K562 (cell line): ENCODE measurements around the gene HAP1. TPM values are rescaled to one million over a fixed set of nuclear protein-coding genes. Genes with fewer than 3 reads are reported as not detected.

Source experiments
- ATAC-seq: fragments of 200-7000 bp; cut with Tn5 transposase; 3 replicates; pipeline ENCODE4 v1.9.1; 2020; ENCODE audit warnings: moderate library complexity
- BruUV-seq: library from RNA; stranded (reverse); fragments of 400-500 nt; replicated peaks from 2 replicates; lab custom pipeline; 2021; lab: Mats Ljungman, UMichigan
- CTCF ChIA-PET: fragments of 300-600 bp; formaldehyde crosslinking; extraction: SDS; loops from one replicate; lab custom pipeline; 2021; ENCODE audit warnings: low intra/inter-chr PET ratio; lab: Yijun Ruan, JAX
- POLR2A ChIA-PET: fragments of 300-600, 350-650 bp; sonication (Branson Sonifier 250); formaldehyde crosslinking; extraction: SDS; loops from one replicate; lab custom pipeline; 2021; ENCODE audit warnings: antibody characterized with exemption, inconsistent platforms; lab: Yijun Ruan, JAX
- DNase-seq, 4 experiments: peaks; one replicate each; pipeline versions ENCODE4 v3.0.0 to v3.0.0-alpha.2; 2011 to 2018; ENCODE audit warnings: low spot score in 3 of 4, mixed read lengths in 3 of 4; ENCODE audit errors: extremely low read depth in 1 of 4
- FAIRE-seq: peaks from 2 replicates; lab custom pipeline; 2011; peaks lifted over from hg19 to GRCh38; lab: Jason Lieb, UNC
- H2AFZ ChIP-seq: 2 replicates; pipeline ENCODE4 v1.6.0; 2011; ENCODE audit warnings: low read depth, low read length, control low read depth, inconsistent platforms
- H3K27ac ChIP-seq: fragments of 200-600 bp; 3 replicates; pipeline ENCODE4 v1.8.0; 2011; ENCODE audit warnings: low read depth, mild to moderate bottlenecking, control low read depth, inconsistent platforms, low read length, moderate library complexity, mixed read lengths; ENCODE audit errors: extremely low read depth
- H3K27me3 ChIP-seq, 2 experiments: fragments of 300-600 bp in 1 of 2; 2 replicates in 1 of 2; 3 replicates in 1 of 2; pipeline versions ENCODE4 v1.6.0 to v1.8.0; 2011; ENCODE audit warnings: inconsistent platforms in 2 of 2, low read length in 2 of 2, mild to moderate bottlenecking in 1 of 2, mixed read lengths in 1 of 2, moderate library complexity in 1 of 2; ENCODE audit not compliant: control insufficient read depth in 2 of 2, insufficient read depth in 2 of 2
- H3K36me3 ChIP-seq: fragments of 300-600 bp; 3 replicates; pipeline ENCODE4 v1.8.0; 2011; ENCODE audit warnings: mild to moderate bottlenecking, low read length, inconsistent platforms; ENCODE audit not compliant: control insufficient read depth, insufficient read depth
- H3K4me1 ChIP-seq, 2 experiments: fragments of 200-600 bp in 1 of 2; replicated peaks in 1 of 2; 2 replicates in 1 of 2; 3 replicates in 1 of 2; pipeline versions ENCODE4 v1.5.1 to v1.8.0; 2011; ENCODE audit warnings: inconsistent platforms in 2 of 2, low read length in 2 of 2, mild to moderate bottlenecking in 1 of 2, mixed read lengths in 1 of 2, moderate library complexity in 1 of 2; ENCODE audit not compliant: control insufficient read depth in 2 of 2, insufficient read depth in 2 of 2
- H3K4me2 ChIP-seq: 2 replicates; pipeline ENCODE4 v1.6.1; 2011; ENCODE audit warnings: low read length, control low read depth, inconsistent platforms, mixed read lengths; ENCODE audit not compliant: insufficient read depth
- H3K4me3 ChIP-seq: fragments of 200-600 bp; sonication (generic), shearing (Covaris generic); 2 replicates; pipeline ENCODE4 v1.5.1; 2016; ENCODE audit warnings: control low read depth, inconsistent platforms
- H3K79me2 ChIP-seq: fragments of 200-600 bp; 3 replicates; pipeline ENCODE4 v1.8.0; 2011; ENCODE audit warnings: low read length, inconsistent platforms; ENCODE audit not compliant: control insufficient read depth, insufficient read depth
- H3K9ac ChIP-seq, 2 experiments: 2 replicates each; pipeline versions ENCODE4 v1.6.0 to v1.6.1; 2011; ENCODE audit warnings: low read depth in 2 of 2, low read length in 2 of 2, control low read depth in 1 of 2, inconsistent platforms in 1 of 2, mild to moderate bottlenecking in 1 of 2, mixed read lengths in 1 of 2; ENCODE audit not compliant: insufficient read depth in 1 of 2
- H3K9me1 ChIP-seq: one replicate; pipeline ENCODE4 v1.6.0; 2011; ENCODE audit warnings: inconsistent platforms, mild to moderate bottlenecking, low read length, moderate library complexity; ENCODE audit not compliant: control insufficient read depth, insufficient read depth
- H3K9me3 ChIP-seq: replicated peaks from 2 replicates; pipeline ENCODE4 v1.5.1; 2011; ENCODE audit warnings: low read depth, low read length, inconsistent platforms; ENCODE audit not compliant: control insufficient read depth, insufficient read depth
- H4K20me1 ChIP-seq: replicated peaks from 2 replicates; pipeline ENCODE4 v1.6.1; 2011; ENCODE audit warnings: low read length, inconsistent platforms, mixed read lengths; ENCODE audit not compliant: control insufficient read depth, insufficient read depth
- BDP1 ChIP-seq: IDR thresholded peaks from 3 replicates; pipeline ENCODE4 v1.6.1; 2011; ENCODE audit not compliant: insufficient read length, insufficient read depth
- E2F3 ChIP-seq: fragments of 250-450 bp; sonication (Bioruptor Pico); IDR thresholded peaks from 2 replicates; pipeline ENCODE4 v1.4.0; 2020; ENCODE audit warnings: mild to moderate bottlenecking
- KDM1A ChIP-seq, 2 experiments: fragments of 450-650 bp; IDR thresholded peaks; 2 replicates each; pipeline ENCODE4 v1.6.1; 2016; ENCODE audit warnings: mild to moderate bottlenecking in 2 of 2
- KDM5B ChIP-seq: fragments of 200-600 bp; sonication (generic); IDR thresholded peaks from 2 replicates; pipeline ENCODE4 v1.6.1; 2012; ENCODE audit warnings: low read depth, mild to moderate bottlenecking, moderate library complexity, low read length, control low read depth, inconsistent platforms; ENCODE audit not compliant: insufficient replicate concordance
- NR2C2 ChIP-seq, 2 experiments: fragments of 200-800 bp in 1 of 2; sonication (Bioruptor generic) in 1 of 2; sonication (generic) in 1 of 2; formaldehyde crosslinking in 1 of 2; IDR thresholded peaks; 2 replicates each; pipeline versions ENCODE4 v1.6.1 to v1.8.0; 2016 to 2022; ENCODE audit warnings: mild to moderate bottlenecking in 1 of 2, missing compliant biosample characterization in 1 of 2, missing genetic modification characterization in 1 of 2, missing genetic modification reagents in 1 of 2
- NRF1 ChIP-seq, 2 experiments: fragments of 450-650 bp; IDR thresholded peaks in 1 of 2; conservative IDR thresholded peaks in 1 of 2; 2 replicates each; pipeline ENCODE4 v1.6.1; 2014; ENCODE audit warnings: mild to moderate bottlenecking in 2 of 2
- POLR2G ChIP-seq: fragments of 200-400 bp; formaldehyde crosslinking; IDR thresholded peaks from 2 replicates; pipeline ENCODE4 v1.6.1; 2017; ENCODE audit warnings: low read depth, mild to moderate bottlenecking, antibody characterized with exemption, low read length, moderate library complexity
- ZFX ChIP-seq: sonication (generic); formaldehyde crosslinking; IDR thresholded peaks from 2 replicates; pipeline ENCODE4 v1.8.0; 2022; ENCODE audit warnings: mild to moderate bottlenecking, missing genetic modification reagents, moderate library complexity
- ZNF121 ChIP-seq: sonication (generic); formaldehyde crosslinking; conservative IDR thresholded peaks from 2 replicates; pipeline ENCODE4 v1.8.0; 2022; ENCODE audit warnings: missing genetic modification reagents
- ZNF263 ChIP-seq: sonication (generic); formaldehyde crosslinking; IDR thresholded peaks from 2 replicates; pipeline ENCODE4 v1.8.0; 2022; ENCODE audit warnings: mild to moderate bottlenecking, missing genetic modification reagents, borderline replicate concordance
- ZNF282 ChIP-seq: sonication (generic); formaldehyde crosslinking; IDR thresholded peaks from 2 replicates; pipeline ENCODE4 v1.8.1; 2023; ENCODE audit warnings: missing genetic modification reagents
- WGBS: fragments of 100-300 bp; shearing (Covaris generic); methylation state at CpG from one replicate; pipeline ENCODE4 v1.1.6; 2016; ENCODE audit warnings: low coverage, mixed read lengths; ENCODE audit not compliant: insufficient coverage; ENCODE audit errors: missing lambda C conversion rate; 5-methylcytosine and 5-hydroxymethylcytosine counted together
- in situ Hi-C: fragments of 300-500 bp; cut with MboI; formaldehyde crosslinking; loops from 4 replicates; pipeline ENCODE4 v1.15.0; 2018; ENCODE audit warnings: inconsistent platforms, mixed read lengths
- intact Hi-C: fragments of 100-400 bp; cut with micrococcal nuclease; formaldehyde crosslinking; loops from 2 replicates; pipeline ENCODE4 v1.14.2; 2022
- polyA plus RNA-seq, 8 experiments: library from polyadenylated mRNA; depleted of rRNA in 4 of 8; stranded (reverse) in 5 of 8; unstranded in 3 of 8; fragments of >200 nt; fragmentation: Nextera tagmentation in 2 of 8; fragmentation: Illumina TruSeq in 1 of 8; extraction: Ambion mirVana in 2 of 8; extraction: Trizol in 1 of 8; gene quantifications; 2 replicates each; pipeline versions ENCODE4 v1.2.1 to v1.2.3, GENCODE V29; 2011 to 2014; ENCODE audit warnings: inconsistent platforms in 1 of 8, missing spikeins in 1 of 8
- total RNA-seq, 7 experiments: library from RNA; depleted of rRNA in 6 of 7; stranded (reverse); fragments of >200 nt in 6 of 7; fragmentation: Illumina TruSeq in 2 of 7; extraction: Trizol in 2 of 7; gene quantifications; 2 replicates each; pipeline versions ENCODE4 v1.2.1 to v1.2.3, GENCODE V29; 2011 to 2021; ENCODE audit warnings: low replicate concordance in 1 of 7

HAP1 gene
- total and polyA plus RNA-seq, 9 of the 15 experiments (the other 6 are each of a cell fraction or from before 2014, with no cell fraction given) = under 0.01 to 0.09 (median 0.04) TPM; not detected in 6

DNA sequence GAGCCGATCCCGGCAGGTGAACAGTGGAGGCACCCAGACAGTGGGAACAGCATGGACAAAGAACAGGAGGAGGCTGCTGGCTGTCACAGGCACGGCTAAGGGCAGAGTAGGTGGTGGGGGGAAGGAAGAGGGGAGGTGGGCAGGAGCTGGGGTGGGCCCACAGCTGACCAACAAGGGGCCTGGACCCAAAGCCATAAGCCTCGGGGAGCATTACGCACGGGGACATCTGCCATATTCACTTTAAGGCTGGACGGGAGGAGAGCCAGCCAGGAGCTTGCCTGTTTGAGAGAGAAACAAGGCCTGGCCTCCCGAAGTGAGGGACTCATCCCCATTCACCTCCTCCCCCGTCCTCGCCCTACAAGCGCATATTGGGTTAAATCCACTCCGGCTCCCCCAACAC lies 19.6 kb upstream of the HAP1 start:
- Histone ChIP-seq H3K4me3 (no peak overlapping the region), H3K79me2 (no peaks in the 10 kb centered on the region), H3K36me3 (peaks cover 52% of the 10 kb centered on the region; the same call in 2 of the 3 replicates), H2AFZ (no peak overlapping the region), H4K20me1 (no peaks in the 10 kb centered on the region), H3K4me2 (no peak overlapping the region)
- BruUV-seq = no TSS peak
- intact Hi-C loops = no loop called here
- CTCF ChIA-PET = no interaction called here
- peak; percentile 74; the same call in 1 of the 2 replicates for TF ChIP-seq ZNF263 (CRISPR knock-in tag)
- TF ChIP-seq BDP1 = no peak
- TF ChIP-seq POLR2G = peak; percentile 7; the same call in 1 of the 2 replicates
- TF ChIP-seq ZFX (CRISPR knock-in tag) = 0 out of 2 replicates have a peak, but pooled peaks have one; percentile 22
- TF ChIP-seq, all 486 proteins: peak for 3
- Histone ChIP-seq H3K9me1 (peaks cover 6% of the 10 kb centered on the region), H3K4me1 (peaks cover 0 to 8% of the 10 kb centered on the region in 2 experiments; a peak in 3 of 5 replicates), H3K27ac (no peak overlapping the region), H3K27me3 (no peaks in the 10 kb centered on the region), H3K9ac (peak overlapping the region in 1 of 2 experiments; percentile 81; a peak in 2 of 4 replicates), H3K9me3 (no peaks in the 10 kb centered on the region)
- DNase-seq (no peak), FAIRE-seq (no peak), ATAC-seq (peak; percentile 13; the same call in 2 of the 3 replicates)
- WGBS = 77% methylated on average over 9 of the region's 12 CpGs
- in situ Hi-C loops = no loop called here
- POLR2A ChIA-PET = interaction anchor here (0.5 to 2.3 kb wide), 4 partner anchors 22 to 366 kb away, joined by 3 to 10 read pairs (median 4); partner anchors contain the start of gene JUP

DNA sequence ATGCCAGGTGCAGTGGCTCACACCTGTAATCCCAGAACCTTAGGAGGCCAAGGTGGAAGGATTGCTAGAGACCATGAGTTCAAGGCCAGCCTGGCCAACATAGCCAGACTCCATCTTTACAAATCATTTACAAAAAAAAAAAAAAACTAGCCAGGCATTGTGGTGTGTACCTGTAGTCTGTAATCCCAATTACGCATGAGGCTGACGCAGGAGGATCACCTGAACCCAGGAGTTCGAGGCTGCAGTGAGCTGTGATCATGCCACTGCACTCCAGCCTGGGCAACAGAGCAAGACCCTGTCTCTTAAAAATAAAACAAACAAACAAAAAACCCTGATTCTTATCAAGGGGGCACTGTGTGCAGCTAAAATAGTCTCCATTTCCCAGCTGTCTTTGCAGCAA lies 16.8 kb upstream of the HAP1 start:
- FAIRE-seq = no peak
- TF ChIP-seq ZNF121 (CRISPR knock-in tag) = 0 out of 2 replicates have a peak, but pooled peaks have one; percentile 38
- TF ChIP-seq POLR2G = no peak
- TF ChIP-seq E2F3 = no peak
- no peak for TF ChIP-seq NRF1 (conservative IDR thresholded peaks at IDR 0.05 in 1 of 2, IDR thresholded peaks at IDR 0.05 in 1 of 2)
- TF ChIP-seq ZNF282 (CRISPR knock-in tag) = no peak
- no peak for TF ChIP-seq KDM5B
- no peak for TF ChIP-seq KDM1A (IDR thresholded peaks at IDR 0.05)
- TF ChIP-seq NR2C2 (CRISPR knock-in tag; IDR thresholded peaks at IDR 0.05) = no peak
- TF ChIP-seq NR2C2 (tag; IDR thresholded peaks at IDR 0.05) = no peak

More for the DNA sequence above, 16.8 kb upstream of the HAP1 start:
- Histone ChIP-seq H3K4me3 (no peak overlapping the region), H3K27me3 (peaks cover 0 to 4% of the 10 kb centered on the region in 2 experiments; a peak in 1 of 5 replicates), H3K9me3 (no peaks in the 10 kb centered on the region), H3K9ac (no peak overlapping the region), H3K4me2 (no peak overlapping the region), H3K4me1 (peaks cover 0 to 3% of the 10 kb centered on the region in 2 experiments; a peak in 2 of 5 replicates), H3K27ac (no peak overlapping the region), H4K20me1 (no peaks in the 10 kb centered on the region), H3K36me3 (peaks cover 28% of the 10 kb centered on the region; the same call in 2 of the 3 replicates), H3K9me1 (peaks cover 6% of the 10 kb centered on the region), H3K79me2 (no peaks in the 10 kb centered on the region), H2AFZ (no peak overlapping the region)
- in situ Hi-C loops (no loop called here), intact Hi-C loops (no loop called here)
- no TSS peak for BruUV-seq
- no peak for ATAC-seq
- POLR2A ChIA-PET = interaction anchor here (0.6 to 1.9 kb wide), 7 partner anchors 9 to 187 kb away, joined by 3 to 5 read pairs (median 3); partner anchors contain the start of genes EIF1 and KLHL11
- 36% methylated on average over 3 of the region's 3 CpGs for WGBS
- DNase-seq = no peak
- CTCF ChIA-PET = no interaction called here
